DLD1 (cell line): ENCODE measurements around the gene ERMARD.
"Not testable (repeated sequence)": the region's sequence is repeated elsewhere in the genome, so short reads cannot be mapped to it uniquely, and the experiment has no call there.

Source experiments
- in situ Hi-C: cut with HindIII; loops from 2 replicates; pipeline ENCODE4 v1.10.0; 2017; ENCODE audit warnings: low sequenced_read_pairs

Gene ERMARD

DNA sequence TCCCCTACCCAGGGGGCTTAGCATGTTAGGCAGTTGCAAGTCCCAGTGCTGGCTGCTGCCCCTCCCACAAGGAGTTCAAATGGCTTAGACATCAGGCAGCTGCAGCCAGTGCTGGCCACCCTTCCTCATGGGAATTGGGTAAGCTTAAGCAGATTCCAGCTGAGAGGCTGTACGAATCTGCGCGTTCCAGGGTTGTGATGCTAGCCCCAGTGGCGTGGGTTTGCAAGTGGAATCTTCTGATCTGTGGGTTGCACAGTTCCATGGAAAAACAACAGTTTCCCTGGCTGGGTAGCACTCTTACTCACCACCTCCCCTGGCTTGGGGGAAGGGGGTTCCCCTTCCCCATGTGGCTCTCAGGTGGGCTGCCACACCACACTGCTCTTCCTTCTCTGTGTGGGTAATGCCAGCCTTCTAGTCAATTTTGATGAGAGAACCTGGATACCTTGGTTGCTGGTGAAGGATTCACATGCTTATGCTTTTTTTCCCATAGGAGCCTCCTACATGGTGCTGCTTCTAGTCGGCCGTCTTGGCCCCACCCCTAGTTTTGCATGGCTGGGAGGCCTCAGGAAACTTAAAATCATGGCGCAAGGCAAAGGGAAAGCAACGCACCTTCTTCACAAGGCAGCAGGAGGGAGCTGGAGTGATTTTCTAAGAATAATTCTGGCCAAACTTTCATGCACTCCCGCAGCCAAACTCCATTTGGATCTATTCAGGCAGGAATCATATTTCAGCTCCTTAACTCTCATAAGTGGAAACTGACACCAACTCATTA lies 13.0 kb upstream of the ERMARD start:
- in situ Hi-C loops = no loop called here

DNA sequence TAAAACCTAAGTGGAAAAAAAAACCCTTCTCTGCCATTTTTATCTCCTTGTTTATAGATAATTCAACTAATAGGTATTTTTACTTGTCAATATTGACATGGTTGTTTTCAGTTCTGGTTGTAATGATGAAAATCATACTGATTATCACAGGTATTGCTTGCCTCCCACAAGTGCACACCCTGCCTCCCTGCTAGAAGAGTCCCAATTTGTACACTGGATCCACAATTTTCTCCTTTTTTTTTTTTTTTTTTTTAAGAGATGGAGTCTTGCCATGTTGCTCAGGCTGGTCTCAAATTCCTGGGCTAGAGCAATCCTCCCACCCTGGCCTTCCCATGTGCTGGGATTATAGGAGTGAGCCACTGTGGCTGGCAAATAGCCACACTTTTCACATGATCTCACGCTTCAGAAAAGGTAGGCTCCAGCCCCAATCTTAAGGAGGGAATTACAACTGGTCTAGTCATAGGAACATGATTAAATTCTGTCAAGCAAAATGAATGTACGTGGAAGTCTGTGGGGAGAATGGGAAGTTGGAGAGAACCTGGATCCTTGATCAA lies 12.4 kb upstream of the ERMARD start:
- in situ Hi-C loops = no loop called here

DNA sequence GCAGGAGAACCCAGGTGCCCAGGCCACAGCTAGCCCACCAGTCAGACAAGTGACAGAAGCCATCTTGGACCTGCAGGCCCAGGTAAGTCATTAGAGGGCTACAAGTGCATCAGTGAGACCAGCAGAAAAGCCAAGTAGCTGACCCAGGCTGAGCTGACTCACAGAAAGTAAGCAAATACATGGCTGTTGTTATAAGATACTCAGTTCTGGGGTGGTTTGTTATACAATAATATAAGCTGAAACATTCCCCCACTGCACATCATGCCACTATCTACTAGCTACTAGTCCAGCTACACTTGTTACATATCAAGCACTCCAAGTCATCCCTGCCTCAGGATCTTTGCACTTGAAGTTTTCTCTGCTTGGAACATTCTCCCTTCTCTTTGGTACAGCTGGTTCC lies 10.1 kb upstream of the ERMARD start:
- in situ Hi-C loops = no loop called here

DNA sequence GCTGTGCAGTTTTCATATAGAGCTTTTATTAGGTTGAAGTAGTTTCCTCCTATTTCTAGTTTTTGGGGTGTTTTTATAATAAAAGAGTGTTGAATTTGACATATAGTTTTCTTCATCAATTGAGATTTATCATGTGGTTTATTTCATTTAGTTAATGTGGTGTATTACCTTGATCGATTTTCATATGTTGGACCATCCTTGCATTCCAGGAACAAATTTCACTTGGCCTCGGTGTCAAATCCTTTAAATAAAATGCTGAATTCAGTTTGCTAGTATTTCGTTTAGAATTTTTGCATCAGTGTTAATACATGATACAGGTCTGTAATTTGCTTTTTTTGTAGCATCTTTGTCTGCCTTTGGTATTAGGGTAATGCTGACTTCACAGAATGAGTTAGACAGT lies 6.0 kb upstream of the ERMARD start:
- in situ Hi-C loops = no loop called here

DNA sequence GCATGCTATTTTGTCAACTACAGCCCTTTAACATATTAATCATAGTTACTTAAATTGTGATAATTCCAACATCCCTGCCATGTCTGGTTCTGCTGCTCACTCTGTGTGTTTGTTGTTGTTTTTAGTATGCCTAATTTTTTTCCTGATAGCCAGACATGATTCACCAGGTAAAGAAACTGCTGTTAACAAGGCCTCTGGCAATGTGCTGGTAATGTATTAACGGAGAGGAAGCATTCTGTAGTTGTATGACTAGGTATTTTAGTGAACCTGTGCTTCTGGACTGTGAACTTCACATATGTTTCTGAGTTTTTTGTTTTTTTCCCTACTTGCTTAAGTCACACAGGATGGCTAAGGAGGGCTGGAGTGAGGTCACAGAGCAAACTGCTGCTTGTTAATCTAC lies 4.9 kb upstream of the ERMARD start:
- in situ Hi-C loops = no loop called here

DNA sequence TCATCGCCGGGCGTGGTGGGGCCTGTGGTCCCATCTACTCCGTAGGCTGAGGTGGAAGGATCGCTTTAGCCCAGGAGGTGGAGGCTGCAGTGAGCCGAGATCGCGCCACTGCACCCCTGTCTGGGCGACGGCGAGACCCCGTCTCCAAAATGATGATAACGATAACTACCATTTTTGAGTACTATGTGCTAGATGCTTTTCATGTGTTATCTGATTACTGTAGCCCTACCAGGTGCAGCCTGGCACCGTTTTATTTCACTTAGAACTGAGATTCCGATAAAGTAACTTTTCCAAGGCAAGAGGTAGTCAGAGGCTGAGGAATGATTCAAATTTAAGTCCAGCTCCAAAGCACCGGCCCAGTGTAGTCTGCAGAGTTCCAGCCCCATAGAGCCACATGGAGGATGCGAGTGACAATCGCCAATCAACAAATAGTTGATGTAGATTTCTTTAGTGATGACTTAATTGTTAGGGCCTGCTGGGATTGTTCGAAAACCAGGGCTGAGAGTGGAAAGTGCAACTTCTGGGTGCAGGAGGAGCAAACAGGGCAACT lies 727 bp downstream of the ERMARD start:
- in situ Hi-C loops = no loop called here

DNA sequence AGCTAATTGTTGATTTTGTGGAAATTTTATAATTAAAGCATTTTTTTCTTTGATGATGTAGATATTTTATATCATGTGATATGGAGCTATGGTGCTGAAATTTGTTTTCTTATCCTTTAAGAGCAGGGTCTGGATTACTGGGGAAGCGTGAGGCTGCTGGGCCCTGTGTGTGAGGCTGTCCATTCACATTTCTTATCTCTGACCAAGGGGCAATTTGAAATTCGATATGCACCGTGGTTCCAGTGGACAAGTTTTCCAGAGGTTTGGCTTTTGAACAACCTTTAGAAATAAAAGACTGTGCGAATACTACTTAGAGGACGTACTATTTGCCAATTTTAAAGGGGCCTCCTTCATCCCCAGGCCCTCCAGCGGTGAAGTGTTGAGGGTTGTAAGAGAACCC lies 3.7 kb downstream of the ERMARD start:
- in situ Hi-C loops = no loop called here

DNA sequence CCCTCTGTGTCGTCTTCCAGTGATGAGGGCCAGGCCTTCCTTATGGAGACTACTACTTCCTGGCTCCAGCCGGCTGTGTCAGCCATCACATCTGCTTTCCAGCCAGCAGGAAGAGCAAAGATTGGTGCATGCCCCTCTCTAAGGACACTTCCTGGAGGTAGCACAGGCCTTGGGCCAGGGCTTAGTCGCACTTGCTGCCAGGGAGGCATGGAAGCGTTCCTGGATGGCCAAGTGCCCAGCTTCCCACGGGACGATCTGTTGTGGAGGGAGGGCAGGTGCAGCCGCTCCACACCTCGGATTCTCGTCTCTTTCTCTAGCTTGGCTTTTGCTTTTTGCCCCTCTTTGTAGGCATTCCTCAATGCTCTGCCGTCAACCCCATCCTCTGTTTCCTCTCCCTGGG lies 11.9 kb downstream of the ERMARD start:
- in situ Hi-C loops = no loop called here

DNA sequence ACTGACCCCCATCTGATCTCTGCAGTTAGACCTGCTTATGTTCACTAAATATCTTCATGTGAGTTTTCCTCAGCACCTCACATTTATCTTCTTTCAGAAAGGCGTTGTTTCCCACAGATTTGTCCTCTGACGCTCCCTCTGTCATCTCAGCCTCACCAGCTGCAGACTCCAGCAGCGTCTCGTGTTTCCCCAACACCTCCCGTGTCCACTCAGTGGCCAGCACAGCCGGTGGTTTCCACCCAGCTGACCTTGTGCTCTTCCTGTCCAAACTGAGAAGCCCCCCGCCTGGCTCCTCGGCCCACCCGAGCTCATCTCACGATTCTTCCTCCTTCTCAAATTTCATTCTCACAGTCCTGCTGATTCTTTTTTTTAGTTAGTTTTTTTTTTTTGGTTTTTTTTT lies 12.5 kb downstream of the ERMARD start:
- in situ Hi-C loops = no loop called here

DNA sequence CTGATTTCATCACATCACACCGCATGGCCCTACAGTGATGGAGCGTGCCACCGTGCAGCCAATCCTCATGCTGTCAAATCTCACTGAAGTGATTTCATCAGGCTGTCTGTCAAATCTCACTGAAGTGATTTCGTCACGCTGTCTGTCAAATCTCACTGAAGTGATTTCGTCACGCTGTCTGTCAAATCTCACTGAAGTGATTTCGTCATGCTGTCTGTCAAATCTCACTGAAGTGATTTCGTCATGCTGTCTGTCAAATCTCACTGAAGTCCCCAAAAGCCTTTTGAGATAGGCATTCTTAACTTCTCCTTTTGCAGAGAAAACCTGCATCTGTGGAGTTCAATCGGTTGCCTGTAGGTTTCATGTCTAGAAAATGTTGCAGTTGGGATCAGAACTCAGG lies 14.4 kb downstream of the ERMARD start:
- in situ Hi-C loops = not testable (repeated sequence)

DNA sequence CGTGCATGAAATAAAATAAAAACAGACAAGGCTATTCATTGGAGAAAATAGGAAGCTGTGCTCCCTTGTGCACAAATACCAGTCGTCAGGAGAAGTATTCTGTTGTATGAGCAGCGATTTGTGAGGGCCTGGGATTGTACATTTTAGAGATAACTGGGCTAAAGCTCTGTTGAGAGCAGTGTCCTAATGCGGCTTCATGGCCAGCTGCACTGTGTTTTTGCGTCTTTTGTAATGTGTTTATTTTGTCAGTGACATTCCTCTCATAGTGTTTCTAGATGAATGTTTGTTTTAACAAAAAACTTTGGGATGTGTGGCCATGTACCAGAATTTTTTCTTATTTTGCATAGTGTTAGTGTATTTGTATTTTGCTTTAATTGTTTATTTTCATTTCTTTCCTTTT lies 14.8 kb downstream of the ERMARD start:
- in situ Hi-C loops = no loop called here

DNA sequence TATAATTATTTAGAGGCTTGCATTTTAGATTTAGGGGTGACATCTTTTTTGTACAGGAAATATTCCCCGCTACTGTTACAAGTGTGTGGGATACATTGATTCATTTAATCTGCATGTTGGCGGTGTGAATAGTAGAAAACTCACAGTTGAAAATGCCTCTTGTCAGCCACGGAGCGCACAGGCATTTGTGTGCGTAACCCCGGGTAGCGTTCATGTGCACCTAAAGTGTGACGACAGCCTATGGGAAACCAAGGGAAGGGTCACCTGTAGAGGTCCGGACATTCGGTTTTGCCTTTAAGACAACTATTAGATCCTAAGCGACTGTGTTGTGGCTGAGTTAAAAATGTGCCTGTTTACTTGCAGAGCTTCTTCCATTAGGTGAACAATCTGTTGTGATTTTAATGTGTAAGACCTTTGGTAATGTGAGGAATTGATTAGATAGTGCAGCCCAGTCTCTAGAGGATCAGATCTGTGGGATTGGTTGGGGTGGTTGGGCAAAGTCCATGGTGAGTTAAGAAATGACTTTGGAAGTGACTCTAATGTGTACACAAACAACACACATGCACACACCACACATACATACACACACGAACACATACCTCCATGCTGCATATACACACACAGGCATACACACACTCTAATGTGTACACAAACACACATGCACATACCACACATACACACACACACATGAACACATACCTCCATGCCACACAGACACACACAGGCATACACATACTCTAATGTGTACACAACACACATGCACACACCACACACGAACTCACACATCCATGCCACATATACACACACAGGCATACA lies 15.7 kb downstream of the ERMARD start:
- in situ Hi-C loops = no loop called here

DNA sequence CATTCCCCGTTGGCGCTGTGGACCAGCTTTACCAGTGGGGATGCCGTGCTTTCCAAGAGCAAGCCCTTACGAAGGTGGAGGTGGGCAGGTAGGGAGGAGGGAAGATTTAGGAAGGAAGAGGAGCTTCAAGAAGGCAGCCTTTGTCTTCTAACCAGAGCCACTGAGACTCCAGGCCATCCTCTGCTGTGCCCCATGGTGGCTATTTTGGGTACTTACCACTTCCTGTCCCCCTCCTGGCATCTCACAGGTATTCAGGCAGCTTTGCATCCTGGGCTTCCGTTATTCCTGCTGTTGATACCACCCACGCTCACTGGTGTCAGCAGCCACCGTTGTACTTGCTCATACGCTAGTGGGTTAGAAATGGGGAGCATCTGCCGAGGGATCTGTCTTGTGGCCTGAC lies 22.9 kb downstream of the ERMARD start:
- in situ Hi-C loops = no loop called here

DNA sequence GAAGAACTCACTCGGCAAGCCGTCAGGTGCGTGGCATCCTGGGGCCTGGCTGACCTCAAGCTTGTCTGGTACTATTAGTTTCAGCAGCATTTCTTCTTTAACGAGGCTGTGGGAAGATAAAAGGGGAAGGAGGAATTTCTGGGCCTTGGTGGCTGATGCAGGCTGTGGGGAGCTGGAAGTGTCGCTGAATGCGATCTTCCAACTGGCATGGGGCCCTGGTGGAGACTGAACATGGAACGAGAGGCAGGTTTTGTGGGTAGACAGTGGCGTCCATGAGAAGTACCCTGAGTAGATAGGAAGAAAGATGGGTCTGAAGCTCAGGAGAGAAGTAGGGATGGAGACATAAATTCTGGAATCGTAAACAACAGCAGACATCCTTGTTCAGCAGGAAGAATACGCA lies 23.9 kb downstream of the ERMARD start:
- in situ Hi-C loops = no loop called here

DNA sequence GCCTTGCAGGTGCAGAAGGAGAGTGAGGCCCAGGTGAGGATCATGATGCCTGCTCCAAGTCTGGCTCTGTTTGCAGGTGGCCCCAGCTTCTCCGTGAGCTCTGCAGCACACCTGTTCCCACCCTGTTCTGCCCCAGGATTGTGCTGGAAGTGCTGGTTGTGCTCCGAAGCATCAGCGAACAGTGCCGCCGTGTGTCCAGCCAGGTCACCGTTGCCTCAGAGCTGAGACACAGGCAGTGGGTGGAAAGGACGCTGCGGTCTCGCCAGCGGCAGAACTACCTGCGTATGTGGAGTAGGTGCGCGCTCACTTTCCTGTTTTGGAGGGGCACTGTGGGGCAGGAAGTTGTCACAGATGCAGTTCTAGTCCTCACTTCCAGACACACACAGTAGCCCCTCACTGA lies 25.0 kb downstream of the ERMARD start:
- in situ Hi-C loops = no loop called here

DNA sequence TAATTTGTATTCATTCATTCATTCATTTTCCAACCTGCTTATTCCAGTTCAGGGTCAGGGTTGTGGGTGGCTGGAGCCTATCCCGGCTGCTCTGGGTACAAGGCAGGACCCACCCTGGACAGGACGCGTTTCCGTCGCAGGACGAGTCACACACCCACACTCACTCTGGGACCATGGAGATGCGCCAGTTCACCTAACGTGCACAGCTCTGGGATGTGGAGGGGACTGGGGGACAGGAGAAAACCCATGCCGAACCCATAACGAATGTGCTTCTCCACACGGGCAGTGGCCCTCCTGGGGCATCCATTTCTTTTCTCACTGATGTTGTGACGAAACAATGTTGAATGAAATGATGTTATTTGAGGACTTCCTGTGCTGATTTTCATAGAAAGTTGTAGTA lies 26.5 kb downstream of the ERMARD start:
- in situ Hi-C loops = no loop called here

DNA sequence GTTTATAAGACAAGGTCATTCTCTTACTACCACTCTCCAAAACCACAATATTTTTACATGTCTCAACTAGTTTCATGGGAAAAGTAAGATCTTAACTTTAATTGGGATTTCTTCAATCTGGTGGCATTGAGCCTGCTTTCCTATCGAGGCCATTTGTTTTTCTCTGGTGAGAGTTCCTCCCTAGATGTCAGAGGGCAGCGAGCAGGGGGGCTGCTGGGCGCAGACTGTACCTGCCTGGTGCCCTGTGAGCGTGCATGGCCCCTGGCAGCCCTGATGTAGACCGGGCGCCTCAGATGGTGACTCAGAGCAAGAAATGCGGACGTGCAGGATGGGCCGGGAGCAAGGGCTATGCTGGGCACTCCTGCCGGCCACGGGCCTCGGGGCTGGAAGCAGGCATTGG lies 27.2 kb downstream of the ERMARD start:
- in situ Hi-C loops = no loop called here

DNA sequence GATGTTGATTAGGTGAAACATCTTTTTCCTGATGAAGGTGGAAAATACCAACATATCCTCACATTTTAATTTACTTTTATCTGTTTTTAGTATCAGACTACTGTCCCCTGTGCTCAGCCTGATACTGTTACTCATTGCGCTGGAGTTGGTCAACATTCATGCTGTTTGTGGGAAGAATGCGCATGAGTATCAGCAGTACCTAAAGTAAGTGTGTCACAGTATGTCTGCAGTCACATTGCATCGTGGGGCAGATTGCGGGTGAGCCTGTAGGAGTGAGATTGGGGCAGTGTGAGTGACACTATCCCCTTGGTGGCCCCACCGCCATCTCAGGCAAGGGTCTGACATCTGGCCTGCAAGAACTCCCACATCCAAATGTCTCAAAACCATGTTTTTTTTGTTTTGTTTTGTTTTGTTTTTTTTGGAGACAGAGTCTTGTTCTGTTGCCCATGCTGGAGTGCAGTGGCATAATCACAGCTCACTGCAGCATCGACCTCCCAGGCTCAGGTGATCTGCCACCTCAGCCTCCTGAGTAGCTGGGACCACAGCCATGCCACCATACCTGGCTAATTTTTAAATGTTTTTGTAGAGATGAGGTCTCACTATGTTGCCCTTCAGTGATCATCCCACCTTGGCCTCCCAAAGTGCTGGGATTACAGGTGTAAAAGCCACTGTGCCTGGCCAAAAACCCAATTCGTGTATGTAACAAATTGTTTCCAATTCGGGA lies 27.8 kb downstream of the ERMARD start:
- in situ Hi-C loops = no loop called here

DNA sequence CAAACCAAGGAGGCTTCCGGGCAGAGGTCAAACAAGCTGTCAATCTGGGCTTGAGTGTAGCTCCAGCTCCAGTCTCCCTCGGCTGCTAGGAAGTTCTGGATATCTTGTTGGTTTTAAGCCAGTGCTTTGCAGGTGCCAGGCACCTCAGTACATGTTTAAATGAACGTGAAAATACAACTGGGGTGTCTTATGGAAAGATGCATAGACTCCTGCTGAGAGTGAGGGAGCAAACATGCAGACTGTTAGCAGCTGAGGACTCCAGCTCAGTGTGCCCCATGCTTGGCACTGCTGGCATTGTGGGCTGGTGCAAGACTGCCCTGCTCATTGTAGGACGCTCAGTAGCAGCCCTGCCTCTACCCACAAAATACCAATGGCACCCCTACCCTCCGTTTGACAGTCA lies 28.5 kb downstream of the ERMARD start:
- in situ Hi-C loops = no loop called here

DNA sequence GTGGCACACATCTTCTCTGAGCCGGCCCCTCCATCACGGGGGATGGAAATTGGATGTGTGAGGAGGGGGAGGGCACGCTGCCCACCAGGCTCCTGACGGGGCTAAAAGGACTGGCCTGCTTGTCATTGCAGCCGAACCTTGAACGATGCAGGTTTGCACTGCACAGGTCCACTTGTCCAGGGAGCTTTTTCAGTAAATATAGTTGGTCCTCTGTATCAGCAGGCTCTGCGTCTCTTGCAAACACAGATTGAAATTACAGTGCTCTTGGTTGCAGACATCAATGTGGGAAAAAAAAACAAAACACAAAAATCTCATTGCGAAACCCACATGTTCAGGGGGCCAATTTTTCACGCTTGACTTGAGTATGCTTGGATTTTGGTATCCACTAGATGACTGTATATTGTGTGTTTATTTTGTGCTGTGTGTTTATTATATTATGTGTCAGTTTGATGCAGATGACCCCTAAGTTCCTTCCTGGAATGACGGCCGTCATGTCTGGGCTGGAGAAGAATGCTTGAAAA lies 29.2 kb downstream of the ERMARD start:
- in situ Hi-C loops = no loop called here

DNA sequence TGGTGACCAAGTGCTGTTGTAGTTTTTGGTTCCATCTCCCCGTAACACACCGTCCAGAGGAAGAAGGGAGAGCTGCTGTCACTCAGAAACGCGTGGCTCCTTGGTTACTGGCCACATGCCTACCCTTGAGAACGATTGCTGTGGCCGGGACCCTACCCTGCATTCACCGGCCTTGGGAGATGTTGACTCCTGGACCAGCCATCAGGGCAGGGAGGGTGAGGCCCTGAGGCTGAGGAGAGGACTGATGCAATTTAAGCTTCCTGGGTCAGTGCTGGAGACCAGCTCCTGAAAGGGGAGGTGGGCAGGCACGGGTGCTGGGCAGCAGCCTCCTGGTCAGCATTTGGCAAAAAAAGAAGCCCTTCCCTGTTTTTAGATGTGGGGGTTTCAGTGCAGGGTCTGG lies 31.5 kb downstream of the ERMARD start:
- in situ Hi-C loops = no loop called here
